NCI-H146 treated with DMSO at 0.1 percent for 48 hours (cell line): ENCODE measurements around the gene MUC7.
"Not testable (repeated sequence)": the region's sequence is repeated elsewhere in the genome, so short reads cannot be mapped to it uniquely, and the experiment has no call there.

Experiments
- DNase-seq: peaks from one replicate; lab custom pipeline; 2025; ENCODE audit not compliant: unreplicated experiment; lab: John Stamatoyannopoulos, UW

The MUC7 gene

GRCh38 chr4:70471897-70472296, at the start of gene MUC7:
Gene MUC7 (plus strand): TSS chr4:70472197. CDS start chr4:70474022, 1,825 bp downstream.
- no peak for DNase-seq

- no peak for DNase-seq
These were observed 46.7 kb upstream of the MUC7 start for GRCh38 chr4:70425306-70425705.

GRCh38 chr4:70426789-70427188, 45.2 kb upstream of the MUC7 start:
- no peak for DNase-seq

- no peak for DNase-seq
These were observed 34.8 kb upstream of the MUC7 start for GRCh38 chr4:70437197-70437596.

GRCh38 chr4:70442474-70442873, 29.5 kb upstream of the MUC7 start:
- DNase-seq, result no peak

DNA sequence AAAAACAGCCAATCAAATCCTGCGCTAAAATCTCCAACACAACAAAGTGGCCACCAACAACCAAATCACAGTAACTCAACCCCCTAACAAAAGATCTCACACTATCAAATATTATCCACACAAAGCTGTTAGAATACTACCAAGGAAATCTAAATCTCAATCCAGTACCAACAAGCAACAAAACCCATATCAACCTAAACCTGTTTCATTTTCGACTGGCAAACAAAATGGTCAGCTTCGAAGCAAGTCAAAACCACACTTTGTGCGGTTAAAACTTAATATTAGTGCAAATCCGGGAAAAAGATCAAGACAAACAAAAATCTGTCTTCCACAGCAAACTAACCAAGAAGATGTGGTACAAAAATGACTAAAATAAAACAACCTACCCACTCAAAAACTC, 28.7 kb upstream of the MUC7 start:
- no peak for DNase-seq

DNA sequence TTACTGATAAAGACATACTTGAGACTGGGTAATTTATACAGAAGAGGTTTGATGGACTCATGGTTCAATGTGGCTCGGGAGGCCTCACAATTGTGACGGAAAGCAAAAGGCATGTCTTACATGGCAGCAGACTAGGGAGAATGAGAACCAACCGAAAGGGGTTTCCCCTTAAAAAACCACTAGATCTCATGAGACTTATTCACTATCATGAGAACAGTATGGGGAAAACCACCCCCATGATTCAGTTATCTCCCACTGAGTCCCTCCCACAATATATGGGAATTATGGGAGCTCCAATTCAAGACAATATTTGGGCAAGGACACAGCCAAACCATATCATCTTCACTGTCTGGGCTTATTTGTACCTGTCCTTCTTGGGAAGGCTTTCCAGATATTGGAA, 22.8 kb upstream of the MUC7 start:
- DNase-seq, result no peak

GRCh38 chr4:70452946-70453345, 19.1 kb upstream of the MUC7 start:
- no peak for DNase-seq

DNA sequence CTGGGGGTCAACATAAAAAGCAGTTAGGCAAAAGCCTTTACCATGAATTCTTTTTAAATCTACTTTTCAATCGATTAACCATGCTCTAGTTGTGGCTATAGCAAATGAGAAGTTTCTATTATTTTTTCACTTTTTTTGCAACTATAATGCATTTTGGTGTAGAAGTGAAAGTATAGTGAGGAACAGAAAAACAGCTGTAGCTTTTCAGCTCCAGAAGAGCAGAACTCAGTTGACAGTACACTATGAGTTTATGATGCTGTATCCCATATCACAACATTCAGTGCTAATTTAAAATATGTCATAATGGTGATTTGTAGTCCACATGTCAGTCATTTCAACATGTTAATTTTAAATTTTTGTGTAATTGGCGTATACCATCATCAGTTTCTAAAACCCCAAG, 8.7 kb upstream of the MUC7 start:
- no peak for DNase-seq

- no peak for DNase-seq
These were observed 1.7 kb downstream of the MUC7 start for GRCh38 chr4:70473679-70474078.

DNA sequence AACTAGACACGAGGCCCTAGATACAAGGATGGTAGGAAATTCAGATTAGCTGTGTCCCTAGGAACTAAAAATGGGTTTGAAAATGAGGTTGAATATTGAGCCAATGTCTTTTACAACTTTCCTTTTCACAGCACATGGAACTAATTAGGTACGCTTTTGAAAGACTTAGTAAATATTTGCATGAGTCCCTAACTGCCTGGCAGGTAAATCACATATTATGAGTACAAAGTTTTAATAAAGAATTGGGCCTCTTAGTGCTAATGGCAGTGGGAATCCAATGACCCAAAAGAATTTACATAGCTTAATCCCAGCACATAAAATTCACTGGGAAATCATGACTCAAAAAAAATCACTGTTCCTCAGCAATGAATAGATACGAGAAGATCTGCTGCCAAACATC, 16.8 kb downstream of the MUC7 start:
- DNase-seq, result no peak

- no peak for DNase-seq
These were observed 24.2 kb downstream of the MUC7 start for GRCh38 chr4:70496231-70496630.

DNA sequence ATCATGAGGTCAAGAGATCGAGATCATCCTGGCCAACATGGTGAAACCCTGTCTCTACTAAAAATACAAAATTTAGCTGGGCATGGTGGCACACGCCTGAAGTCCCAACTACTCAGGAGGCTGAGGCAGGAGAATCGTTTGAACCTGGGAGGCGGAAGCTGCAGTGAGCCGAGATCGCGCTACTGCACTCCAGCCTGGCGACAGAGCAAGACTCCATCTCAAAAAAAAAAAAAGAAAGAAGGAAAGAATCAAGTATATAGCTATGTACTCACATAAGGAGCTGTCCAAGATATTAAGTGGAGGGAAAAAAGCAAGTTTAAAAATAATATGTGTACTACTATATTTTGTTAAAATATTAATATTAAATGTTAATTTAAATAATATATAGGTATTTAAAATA, 29.8 kb downstream of the MUC7 start:
- not testable (repeated sequence) for DNase-seq

GRCh38 chr4:70504733-70505132, 32.7 kb downstream of the MUC7 start:
- DNase-seq, result peak; percentile 52

DNA sequence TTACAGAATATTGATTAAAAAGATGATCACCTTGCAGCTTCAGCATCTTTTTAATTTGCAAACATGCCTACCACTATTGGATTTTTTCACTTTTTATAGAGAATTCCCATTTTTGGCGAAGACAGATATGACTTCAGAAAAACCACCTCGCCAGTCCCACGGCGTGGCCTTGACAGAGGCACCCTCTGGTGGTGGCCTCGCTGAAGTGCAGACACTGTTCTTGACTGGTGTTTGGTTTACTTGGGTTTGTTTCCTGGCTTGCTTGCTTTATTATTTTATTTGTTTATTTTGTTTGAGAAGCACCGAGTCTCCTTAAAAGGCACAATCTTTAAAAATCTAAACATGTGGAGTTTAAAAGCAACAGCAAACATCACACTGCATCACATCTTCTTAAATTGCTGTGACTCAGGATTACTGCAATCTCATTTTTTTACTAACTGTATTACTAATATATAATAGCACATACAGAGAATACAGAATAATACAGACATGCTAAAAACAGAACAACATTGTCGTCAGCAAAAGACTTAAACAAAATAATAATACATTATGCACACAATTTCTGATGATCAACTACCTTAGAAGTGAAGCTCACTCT, 33.3 kb downstream of the MUC7 start:
- DNase-seq, result peak; percentile 52

DNA sequence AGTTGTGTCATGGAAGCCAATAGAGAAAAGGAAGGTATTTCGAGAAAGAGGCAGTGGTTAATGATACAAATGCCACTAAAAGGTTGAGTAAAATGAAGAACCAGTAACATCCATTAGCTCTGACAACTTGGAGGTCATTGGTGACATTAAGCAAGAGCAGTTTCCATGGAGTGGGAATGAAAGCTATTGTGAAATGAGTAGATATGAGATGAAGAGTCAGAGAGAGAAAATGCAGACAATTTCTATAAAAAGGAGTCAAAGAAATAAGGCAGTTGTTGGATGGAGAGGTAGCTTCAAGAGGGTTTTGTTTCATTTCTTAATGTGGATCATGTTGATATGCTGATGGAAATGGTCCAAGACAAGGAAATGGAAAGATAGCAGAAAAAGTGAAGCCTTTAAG, 36.8 kb downstream of the MUC7 start:
- DNase-seq, result no peak

- DNase-seq, result no peak
These were observed 39.4 kb downstream of the MUC7 start for GRCh38 chr4:70511365-70511764.

DNA sequence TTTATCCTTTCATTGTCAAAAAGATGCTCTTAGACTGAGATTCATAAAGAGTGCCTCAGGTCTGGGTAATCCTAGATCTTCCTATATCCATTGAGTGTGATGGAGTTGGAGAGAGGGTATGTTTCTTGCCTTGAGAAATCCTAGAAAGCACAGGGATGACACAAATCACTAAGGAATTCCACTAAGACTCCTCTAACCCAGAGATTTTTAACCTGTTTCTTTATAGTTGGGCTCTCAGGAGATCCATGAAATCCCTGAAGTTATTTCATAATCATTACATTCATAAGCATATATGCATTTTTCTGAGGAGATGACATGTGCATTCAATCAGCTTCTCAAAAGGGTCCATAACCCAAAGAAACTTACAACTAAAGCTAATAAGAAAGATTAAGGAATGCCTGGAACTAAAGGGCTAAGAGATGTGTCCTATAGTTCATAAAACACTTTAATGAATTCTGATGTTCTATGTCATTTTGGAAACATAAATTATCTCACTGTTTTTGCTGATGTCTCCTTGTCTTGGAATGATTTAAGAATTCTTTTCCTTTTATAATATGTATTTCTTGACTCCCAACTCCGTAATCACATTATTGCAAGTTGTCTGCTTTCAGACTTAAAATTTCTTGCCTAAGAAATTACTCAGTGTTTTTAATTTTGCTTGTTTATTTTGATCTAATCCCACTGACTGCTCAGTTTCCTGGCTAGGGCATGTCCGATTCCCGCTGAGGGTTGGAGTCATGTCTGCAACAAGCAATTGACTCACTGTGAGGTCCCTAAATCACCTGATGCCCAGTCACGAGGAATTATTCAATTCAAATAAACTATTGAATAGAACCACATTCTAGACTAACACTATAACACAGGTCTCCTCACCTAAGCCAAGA, 43.6 kb downstream of the MUC7 start:
- DNase-seq, result no peak

DNA sequence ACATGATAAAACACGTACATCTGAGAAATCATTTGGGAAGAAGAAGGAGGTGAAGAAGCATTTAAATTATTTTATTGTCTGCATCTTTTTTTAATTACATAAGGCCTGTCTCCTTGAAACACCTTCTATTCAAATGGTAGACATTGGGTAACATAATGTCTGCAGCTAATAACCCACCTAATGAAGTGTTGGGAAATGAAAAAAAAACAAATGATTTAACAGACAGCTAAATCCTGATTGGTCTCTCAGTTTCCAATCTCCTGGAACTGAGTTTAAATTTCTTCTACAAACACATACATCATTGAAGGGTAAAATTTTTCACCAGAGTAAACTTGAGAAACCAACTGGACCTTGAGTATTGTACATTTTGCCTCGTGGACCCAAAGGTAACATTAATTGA, 46.3 kb downstream of the MUC7 start, which contains the start of gene AMTN:
TSS of gene AMTN (plus strand) at position 301 of the 400 bp plus-strand sequence. CDS start 209 bp downstream, outside the sequence.
- DNase-seq, result no peak

GRCh38 chr4:70518716-70519115, 46.7 kb downstream of the MUC7 start:
- no peak for DNase-seq

DNA sequence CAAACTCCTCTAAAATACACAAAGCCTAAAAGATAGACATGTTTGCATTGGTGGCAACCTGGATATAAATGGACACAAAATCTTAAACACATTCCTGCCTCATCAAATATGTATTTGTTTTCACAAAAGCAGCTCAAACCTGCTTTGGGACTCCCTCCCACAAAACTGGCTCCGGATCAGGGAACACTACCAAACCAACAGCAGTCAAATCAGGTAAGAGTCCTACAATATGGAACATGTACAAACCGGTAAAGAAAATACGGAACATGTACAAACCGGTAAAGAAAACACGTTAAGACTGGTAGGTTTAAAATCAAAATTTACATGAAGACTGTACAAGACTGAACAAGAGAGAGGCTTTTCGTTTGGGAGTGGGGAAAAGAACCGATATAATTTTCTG, 50.6 kb downstream of the MUC7 start:
- no peak for DNase-seq

DNA sequence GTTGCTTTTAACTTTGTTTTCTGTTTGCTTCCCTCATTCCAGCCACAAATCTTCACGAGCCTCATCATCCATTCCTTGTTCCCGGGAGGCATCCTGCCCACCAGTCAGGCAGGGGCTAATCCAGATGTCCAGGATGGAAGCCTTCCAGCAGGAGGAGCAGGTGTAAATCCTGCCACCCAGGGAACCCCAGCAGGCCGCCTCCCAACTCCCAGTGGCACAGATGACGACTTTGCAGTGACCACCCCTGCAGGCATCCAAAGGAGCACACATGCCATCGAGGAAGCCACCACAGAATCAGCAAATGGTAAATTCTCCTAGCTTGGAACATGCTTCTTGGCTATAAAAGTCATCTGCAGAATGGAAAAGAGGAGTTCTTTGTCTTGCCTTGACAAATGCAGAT, 59.0 kb downstream of the MUC7 start:
- DNase-seq, result no peak
